Mesodermal cell (in vitro differentiated cells): ENCODE results near the gene AP1AR.
A peak's percentile ranks its signal among the peaks of the same experiment; 100 is the strongest.

ENCODE experiments used
- H3K27ac ChIP-seq: 2 replicates; pipeline ENCODE4 v1.7.0; 2013; ENCODE audit warnings: mild to moderate bottlenecking, low read depth, low read length, moderate library complexity; ENCODE audit not compliant: severe bottlenecking
- H3K36me3 ChIP-seq: 2 replicates; pipeline ENCODE4 v1.7.1; 2013; ENCODE audit warnings: mild to moderate bottlenecking, low read length, moderate library complexity; ENCODE audit not compliant: control insufficient read depth, insufficient read depth
- H3K4me1 ChIP-seq: one replicate; pipeline ENCODE4 v1.7.1; 2013; ENCODE audit warnings: mild to moderate bottlenecking, low read length; ENCODE audit not compliant: insufficient read depth, control insufficient read depth, poor library complexity, severe bottlenecking
- H3K4me3 ChIP-seq: 2 replicates; pipeline ENCODE4 v1.7.0; 2013; ENCODE audit warnings: low read length, control low read depth, mild to moderate bottlenecking; ENCODE audit not compliant: insufficient read depth, poor library complexity, severe bottlenecking; ENCODE audit errors: extremely low read depth
- H3K9me3 ChIP-seq: 2 replicates; pipeline ENCODE4 v1.7.1; 2013; ENCODE audit warnings: mild to moderate bottlenecking, low read length, moderate library complexity; ENCODE audit not compliant: control insufficient read depth
- WGBS, 2 experiments: methylation state at CpG; one replicate each; pipeline ENCODE4 v1.1.5; 2013; ENCODE audit warnings: missing lambda C conversion rate in 2 of 2; ENCODE audit not compliant: insufficient coverage in 2 of 2; 5-methylcytosine and 5-hydroxymethylcytosine counted together

Gene AP1AR

GRCh38 chr4:112225157-112225556 lies 6.4 kb upstream of the AP1AR start:
- Histone ChIP-seq H3K9me3 (no peaks in the 10 kb centered on the region), H3K4me3 (no peak overlapping the region), H3K27ac (no peak overlapping the region), H3K36me3 (no peaks in the 10 kb centered on the region), H3K4me1 (no peaks in the 10 kb centered on the region)
- WGBS, 2 experiments, result 74 to 85% methylated on average over 4 of the region's 4 CpGs

GRCh38 chr4:112230879-112231778 lies 458 bp upstream of the AP1AR start:
- peak overlapping the region; percentile 97 for H3K27ac ChIP-seq
- WGBS, 2 experiments, result 0% methylated on average over 35 to 39 of the region's 52 CpGs
- H3K36me3 ChIP-seq, result no peaks in the 10 kb centered on the region
- no peaks in the 10 kb centered on the region for H3K9me3 ChIP-seq
- peak overlapping the region; percentile 82 for H3K4me3 ChIP-seq
- peaks cover 9% of the 10 kb centered on the region for H3K4me1 ChIP-seq

GRCh38 chr4:112234952-112235609 lies 3.5 kb downstream of the AP1AR start:
- Histone ChIP-seq H3K4me3 (no peak overlapping the region), H3K4me1 (peaks cover 9% of the 10 kb centered on the region), H3K9me3 (no peaks in the 10 kb centered on the region), H3K27ac (no peak overlapping the region), H3K36me3 (no peaks in the 10 kb centered on the region)
- no CpG with 5 or more reads among the region's 3 CpGs for WGBS, 2 experiments

- H3K27ac ChIP-seq, result no peak overlapping the region
- H3K4me3 ChIP-seq, result no peak overlapping the region
- no peaks in the 10 kb centered on the region for H3K9me3 ChIP-seq
- no peaks in the 10 kb centered on the region for H3K36me3 ChIP-seq
- H3K4me1 ChIP-seq, result peaks cover 9% of the 10 kb centered on the region
- WGBS, 2 experiments, result 71 to 88% methylated on average over 1 to 2 of the region's 2 CpGs
Measured at GRCh38 chr4:112236040-112236439, 4.5 kb downstream of the AP1AR start.

GRCh38 chr4:112238833-112239232 lies 7.2 kb downstream of the AP1AR start:
- H3K4me1 ChIP-seq, result no peaks in the 10 kb centered on the region
- H3K36me3 ChIP-seq, result no peaks in the 10 kb centered on the region
- no peak overlapping the region for H3K4me3 ChIP-seq
- no peaks in the 10 kb centered on the region for H3K9me3 ChIP-seq
- H3K27ac ChIP-seq, result no peak overlapping the region
- WGBS, 2 experiments, result 90 to 100% methylated on average over 1 of the region's 2 CpGs

GRCh38 chr4:112245383-112245782 lies 13.8 kb downstream of the AP1AR start:
- WGBS, 2 experiments, result no CpG with 5 or more reads among the region's 2 CpGs

GRCh38 chr4:112247021-112247420 lies 15.4 kb downstream of the AP1AR start:
- Histone ChIP-seq H3K4me3 (no peak overlapping the region), H3K27ac (no peak overlapping the region), H3K36me3 (no peaks in the 10 kb centered on the region), H3K4me1 (peaks cover 6% of the 10 kb centered on the region), H3K9me3 (no peaks in the 10 kb centered on the region)
- whole genome bisulfite sequencing, 2 experiments, result no CpG with 5 or more reads among the region's 3 CpGs

More at GRCh38 chr4:112245383-112245782, 13.8 kb downstream of the AP1AR start:
- Histone ChIP-seq H3K4me1 (no peaks in the 10 kb centered on the region), H3K4me3 (no peak overlapping the region), H3K27ac (no peak overlapping the region), H3K9me3 (no peaks in the 10 kb centered on the region), H3K36me3 (no peaks in the 10 kb centered on the region)

GRCh38 chr4:112251019-112251643 lies 19.5 kb downstream of the AP1AR start:
- no peaks in the 10 kb centered on the region for H3K36me3 ChIP-seq
- WGBS, 2 experiments, result 100% methylated on average over 1 of the region's 3 CpGs
- H3K4me3 ChIP-seq, result no peak overlapping the region
- H3K4me1 ChIP-seq, result peaks cover 6% of the 10 kb centered on the region
- H3K9me3 ChIP-seq, result no peaks in the 10 kb centered on the region
- H3K27ac ChIP-seq, result peak overlapping the region; percentile 8

- Histone ChIP-seq H3K4me1 (peaks cover 6% of the 10 kb centered on the region), H3K9me3 (no peaks in the 10 kb centered on the region), H3K27ac (no peak overlapping the region), H3K4me3 (no peak overlapping the region), H3K36me3 (peaks cover 4% of the 10 kb centered on the region)
- 80% methylated on average over 1 of the region's 1 CpG; no CpG with 5 or more reads in 1 of the 2 experiments for WGBS, 2 experiments
Measured at GRCh38 chr4:112252234-112252633, 20.6 kb downstream of the AP1AR start.

- Histone ChIP-seq H3K36me3 (peaks cover 4% of the 10 kb centered on the region), H3K4me3 (no peak overlapping the region), H3K4me1 (peaks cover 6% of the 10 kb centered on the region), H3K9me3 (no peaks in the 10 kb centered on the region), H3K27ac (no peak overlapping the region)
- WGBS, 2 experiments, result no CpG with 5 or more reads among the region's 2 CpGs
Measured at GRCh38 chr4:112253382-112254000, 21.9 kb downstream of the AP1AR start.
